Right lung (tissue), 5 donors: ENCODE measurements around the gene SPATA2L. TPM values are rescaled to one million over a fixed set of nuclear protein-coding genes. Genes with fewer than 3 reads are reported as not detected.
A peak's percentile ranks its signal among the peaks of the same experiment; 100 is the strongest.

ENCODE experiments used
- DNase-seq, 2 donors: peaks; one replicate each; pipeline ENCODE4 v3.0.0-alpha.2; 2013
- polyA plus RNA-seq, 5 donors: library from polyadenylated mRNA; unstranded; fragments of 120-200 nt; gene quantifications; one replicate each; pipeline versions ENCODE4 v1.2.1 to v1.2.3, GENCODE V29; 2013; ENCODE audit warnings: inconsistent platforms in 1 of 5, low replicate concordance in 1 of 5; ENCODE audit not compliant: insufficient read length in 5 of 5, insufficient read depth in 1 of 5

Gene SPATA2L
- polyA plus RNA-seq, 5 donors: 1.9 to 7.1 (median 3.4) TPM

- DNase-seq: no peak
Observed at GRCh38 chr16:89729863-89730593, 28.5 kb upstream of the SPATA2L start.

- no peak for DNase-seq
Observed at GRCh38 chr16:89729293-89729692, 27.8 kb upstream of the SPATA2L start.

GRCh38 chr16:89727406-89728120 is 26.1 kb upstream of the SPATA2L start:
- no peak for DNase-seq

GRCh38 chr16:89723279-89724250 is 22.1 kb upstream of the SPATA2L start:
- DNase-seq: no peak

- peak; percentile 24 to 39 for DNase-seq
Observed at GRCh38 chr16:89722392-89723278, 21.1 kb upstream of the SPATA2L start.

- no peak for DNase-seq
Observed at GRCh38 chr16:89721546-89722391, 20.3 kb upstream of the SPATA2L start.

GRCh38 chr16:89720813-89721545 is 19.5 kb upstream of the SPATA2L start, which contains the start of the genes VPS9D1 and ZNF276:
TSS of gene VPS9D1 (minus strand) at chr16:89720898. CDS start at chr16:89720861, 37 bp downstream.
TSS of gene ZNF276 (plus strand) at chr16:89721537. CDS start at chr16:89721641, 104 bp downstream.
- DNase-seq: peak; percentile 75 to 87

GRCh38 chr16:89720551-89720812 is 19.0 kb upstream of the SPATA2L start:
- no peak for DNase-seq

GRCh38 chr16:89717688-89718505 is 16.4 kb upstream of the SPATA2L start:
- no peak for DNase-seq

GRCh38 chr16:89716916-89717687 is 15.6 kb upstream of the SPATA2L start:
- DNase-seq: no peak

- DNase-seq: no peak
Observed at GRCh38 chr16:89716493-89716892, 15.0 kb upstream of the SPATA2L start.

GRCh38 chr16:89712274-89712781 is 10.8 kb upstream of the SPATA2L start:
- DNase-seq: no peak

GRCh38 chr16:89711601-89712273 is 10.2 kb upstream of the SPATA2L start:
- no peak for DNase-seq

- DNase-seq: no peak
Observed at GRCh38 chr16:89710709-89711564, 9.4 kb upstream of the SPATA2L start.

GRCh38 chr16:89709716-89710432 is 8.4 kb upstream of the SPATA2L start:
- DNase-seq: no peak
